HEK293T (cell line): ENCODE data around the gene RPL18.

Experiments used
- BHLHE40 ChIP-seq: fragments of 450-650 bp; IDR thresholded peaks from 2 replicates; pipeline ENCODE4 v1.6.1; 2016; ENCODE audit warnings: mild to moderate bottlenecking, moderate library complexity, borderline replicate concordance
- FOXM1 ChIP-seq: fragments of 450-650 bp; IDR thresholded peaks from 2 replicates; pipeline ENCODE4 v1.6.1; 2017; ENCODE audit warnings: mild to moderate bottlenecking, borderline replicate concordance
- SP1 ChIP-seq: fragments of 450-650 bp; IDR thresholded peaks from 2 replicates; pipeline ENCODE4 v1.6.1; 2017
- SUZ12 ChIP-seq: fragments of 450-650 bp; IDR thresholded peaks from 2 replicates; pipeline ENCODE4 v1.6.1; 2016; ENCODE audit warnings: mild to moderate bottlenecking
- ZNF384 ChIP-seq: fragments of 450-650 bp; IDR thresholded peaks from 2 replicates; pipeline ENCODE4 v1.6.1; 2016

GRCh38 chr19:48569814-48570213, 49.2 kb downstream of the RPL18 start:
- TF ChIP-seq BHLHE40 (no peak), SUZ12 (no peak), FOXM1 (no peak), SP1 (no peak), ZNF384 (peak; percentile 72)
